H9 (cell line): Measurements from ENCODE around the gene NKD1. TPM values are rescaled to one million over a fixed set of nuclear protein-coding genes. Genes with fewer than 3 reads are reported as not detected.

Experiments
- DNase-seq: peaks from one replicate; pipeline ENCODE4 v3.0.0-alpha.2; 2017
- H2AFZ ChIP-seq: one replicate; pipeline ENCODE4 v1.6.1; 2013; ENCODE audit warnings: mild to moderate bottlenecking, low read length, control low read depth, moderate library complexity
- H2AK5ac ChIP-seq: 2 replicates; pipeline ENCODE4 v1.6.1; 2013; ENCODE audit warnings: low read length, control low read depth, mixed read lengths; ENCODE audit not compliant: insufficient read length
- H2BK120ac ChIP-seq: one replicate; pipeline ENCODE4 v1.6.1; 2013; ENCODE audit warnings: low read depth, mild to moderate bottlenecking, low read length, control low read depth, inconsistent platforms; ENCODE audit not compliant: poor library complexity, severe bottlenecking
- H2BK12ac ChIP-seq: 2 replicates; pipeline ENCODE4 v1.6.1; 2013; ENCODE audit warnings: low read length, control low read depth, mixed read lengths, low read depth; ENCODE audit not compliant: insufficient read length
- H2BK15ac ChIP-seq: 2 replicates; pipeline ENCODE4 v1.6.1; 2013; ENCODE audit warnings: low read depth, low read length, control low read depth
- H2BK20ac ChIP-seq: one replicate; pipeline ENCODE4 v1.6.1; 2013; ENCODE audit warnings: low read depth, mild to moderate bottlenecking, low read length, control low read depth, inconsistent platforms; ENCODE audit not compliant: poor library complexity, severe bottlenecking
- H2BK5ac ChIP-seq: 2 replicates; pipeline ENCODE4 v1.6.1; 2013; ENCODE audit warnings: low read length, control low read depth, mixed read lengths; ENCODE audit not compliant: insufficient read length
- H3K14ac ChIP-seq: 2 replicates; pipeline ENCODE4 v1.6.1; 2013; ENCODE audit warnings: low read length, control low read depth; ENCODE audit not compliant: insufficient read depth
- H3K18ac ChIP-seq: 2 replicates; pipeline ENCODE4 v1.6.1; 2013; ENCODE audit warnings: low read depth, mild to moderate bottlenecking, mixed read lengths, low read length, control low read depth; ENCODE audit not compliant: insufficient read length
- H3K23ac ChIP-seq: 2 replicates; pipeline ENCODE4 v1.6.1; 2013; ENCODE audit warnings: low read length, control low read depth, mixed read lengths, low read depth; ENCODE audit not compliant: insufficient read length
- H3K23me2 ChIP-seq: 2 replicates; pipeline ENCODE4 v1.6.1; 2013; ENCODE audit warnings: low read depth, mild to moderate bottlenecking, mixed read lengths, low read length, control low read depth; ENCODE audit not compliant: insufficient read length, poor library complexity, severe bottlenecking
- H3K27ac ChIP-seq: 2 replicates; pipeline ENCODE4 v1.5.1; 2013; ENCODE audit warnings: low read length, control low read depth, mixed read lengths, low read depth; ENCODE audit not compliant: insufficient read length
- H3K27me3 ChIP-seq: 2 replicates; pipeline ENCODE4 v1.6.1; 2013; ENCODE audit warnings: low read length, control low read depth, inconsistent platforms; ENCODE audit not compliant: insufficient read depth
- H3K4ac ChIP-seq: 2 replicates; pipeline ENCODE4 v1.6.1; 2013; ENCODE audit warnings: low read depth, mild to moderate bottlenecking, control low read depth, inconsistent platforms, low read length, moderate library complexity
- H3K4me1 ChIP-seq: 2 replicates; pipeline ENCODE4 v1.6.1; 2013; ENCODE audit warnings: low read length, control low read depth, inconsistent platforms; ENCODE audit not compliant: insufficient read depth
- H3K4me2 ChIP-seq: 2 replicates; pipeline ENCODE4 v1.6.1; 2013; ENCODE audit warnings: low read length, control low read depth, mixed read lengths; ENCODE audit not compliant: insufficient read length, insufficient read depth
- H3K56ac ChIP-seq: 2 replicates; pipeline ENCODE4 v1.6.1; 2013; ENCODE audit warnings: low read depth, mild to moderate bottlenecking, mixed read lengths, low read length, control low read depth; ENCODE audit not compliant: insufficient read length
- H3K79me1 ChIP-seq: 2 replicates; pipeline ENCODE4 v1.6.1; 2013; ENCODE audit warnings: low read depth, mild to moderate bottlenecking, moderate library complexity, low read length, control low read depth, inconsistent platforms; ENCODE audit not compliant: insufficient read depth, poor library complexity, severe bottlenecking
- H3K79me2 ChIP-seq: 2 replicates; pipeline ENCODE4 v1.6.1; 2013; ENCODE audit warnings: low read length, control low read depth, inconsistent platforms; ENCODE audit not compliant: insufficient read depth
- H3K9ac ChIP-seq: 2 replicates; pipeline ENCODE4 v1.6.1; 2013; ENCODE audit warnings: low read length, control low read depth, mixed read lengths; ENCODE audit not compliant: insufficient read length; ENCODE audit errors: extremely low read depth
- H3K9me3 ChIP-seq: one replicate; pipeline ENCODE4 v1.6.1; 2013; ENCODE audit warnings: low read depth, low read length, inconsistent platforms; ENCODE audit not compliant: control insufficient read depth
- H3T11ph ChIP-seq: one replicate; pipeline ENCODE4 v1.6.1; 2013; ENCODE audit warnings: mild to moderate bottlenecking, low read length, control low read depth, inconsistent platforms
- H4K20me1 ChIP-seq: one replicate; pipeline ENCODE4 v1.6.1; 2013; ENCODE audit not compliant: control insufficient read depth, insufficient read length, insufficient read depth
- H4K5ac ChIP-seq: 2 replicates; pipeline ENCODE4 v1.6.1; 2013; ENCODE audit warnings: low read depth, mild to moderate bottlenecking, mixed read lengths, low read length, control low read depth; ENCODE audit not compliant: insufficient read length
- H4K8ac ChIP-seq: replicated peaks from 2 replicates; pipeline ENCODE4 v1.6.1; 2013; ENCODE audit warnings: low read length, control low read depth, mixed read lengths, low read depth; ENCODE audit not compliant: insufficient read length
- H4K91ac ChIP-seq: 2 replicates; pipeline ENCODE4 v1.6.1; 2013; ENCODE audit warnings: low read depth, mild to moderate bottlenecking, moderate library complexity, mixed read lengths, low read length, control low read depth; ENCODE audit not compliant: insufficient read length
- H3K27ac Mint-ChIP-seq, 3 experiments: 2 replicates in 2 of 3; 3 replicates in 1 of 3; pipeline ENCODE4 v1.8.0; 2020 to 2021; ENCODE audit warnings: mixed read lengths in 3 of 3, mild to moderate bottlenecking in 1 of 3, moderate library complexity in 1 of 3
- H3K27me3 Mint-ChIP-seq: 2 replicates; pipeline ENCODE4 v1.8.0; 2021; ENCODE audit warnings: low read depth, mild to moderate bottlenecking, moderate library complexity, mixed read lengths
- H3K36me3 Mint-ChIP-seq, 3 experiments: 2 replicates in 2 of 3; 3 replicates in 1 of 3; pipeline ENCODE4 v1.8.0; 2020 to 2021; ENCODE audit warnings: low read depth in 3 of 3, mixed read lengths in 3 of 3; ENCODE audit not compliant: insufficient read depth in 1 of 3
- H3K4me1 Mint-ChIP-seq, 2 experiments: 2 replicates each; pipeline ENCODE4 v1.8.0; 2020; ENCODE audit warnings: mixed read lengths in 2 of 2
- H3K4me3 Mint-ChIP-seq, 2 experiments: 2 replicates in 1 of 2; 3 replicates in 1 of 2; pipeline ENCODE4 v1.8.0; 2020 to 2021; ENCODE audit warnings: mild to moderate bottlenecking in 2 of 2, mixed read lengths in 2 of 2, moderate library complexity in 1 of 2
- H3K9me3 Mint-ChIP-seq, 2 experiments: 2 replicates in 1 of 2; 3 replicates in 1 of 2; pipeline ENCODE4 v1.8.0; 2020; ENCODE audit warnings: mild to moderate bottlenecking in 2 of 2, mixed read lengths in 2 of 2, moderate library complexity in 1 of 2
- WGBS: extraction: QIAGEN DNeasy Blood & Tissue Kit; methylation state at CpG from one replicate; pipeline ENCODE4 v1.1.7; 2013; ENCODE audit warnings: missing lambda C conversion rate, low lambda C conversion rate, mixed read lengths; ENCODE audit not compliant: insufficient read length; ENCODE audit errors: extremely low coverage; 5-methylcytosine and 5-hydroxymethylcytosine counted together
- total RNA-seq: library from RNA; stranded (reverse); gene quantifications from 2 replicates; pipeline ENCODE4 v1.2.1, GENCODE V29; 2021
- TF ChIP-seq, protein P1 (sequence below): fragments of 200-600 bp; sonication (generic); conservative IDR thresholded peaks from 3 replicates; pipeline ENCODE4 v1.8.0; 2021; ENCODE audit warnings: antibody characterized with exemption, mild to moderate bottlenecking

Gene NKD1
- total RNA-seq, 1 experiment from 2014 or later, result 1.9 TPM

DNA sequence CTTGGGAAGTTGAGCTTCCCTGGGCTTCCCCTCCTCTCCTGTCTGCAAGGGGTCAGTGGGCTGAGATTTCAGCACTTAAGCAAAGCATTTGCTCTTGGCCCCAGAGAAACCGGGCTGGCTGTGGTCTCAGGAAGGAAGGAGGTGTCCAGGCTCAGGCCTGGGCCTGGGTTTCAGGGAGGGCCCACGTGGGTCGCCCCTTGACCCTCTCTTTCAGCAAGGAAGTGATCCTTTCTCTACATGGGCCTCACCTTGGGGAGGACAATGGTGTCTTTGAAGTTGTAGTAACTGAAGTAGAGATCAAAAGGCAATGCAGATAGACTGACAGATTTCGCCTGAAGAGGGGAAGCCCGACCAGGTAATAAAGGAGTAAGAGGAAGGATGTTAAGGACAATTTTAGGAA is 147.9 kb downstream of the NKD1 start:
- Histone ChIP-seq H3K9ac (no peak overlapping the region), H3K27ac (no peak overlapping the region), H2AK5ac (no peak overlapping the region), H4K91ac (no peak overlapping the region), H4K20me1 (no peaks in the 10 kb centered on the region), H3K23me2 (peaks cover 6% of the 10 kb centered on the region), H3T11ph (no peak overlapping the region), H2BK5ac (no peak overlapping the region), H3K23ac (no peak overlapping the region), H2BK12ac (no peak overlapping the region), H2BK20ac (no peak overlapping the region), H3K4ac (no peak overlapping the region), H3K79me1 (no peaks in the 10 kb centered on the region), H2BK15ac (no peak overlapping the region), H3K14ac (no peak overlapping the region), H3K4me1 (no peaks in the 10 kb centered on the region), H4K8ac (no peak overlapping the region), H3K18ac (no peak overlapping the region), H4K5ac (no peak overlapping the region), H3K79me2 (no peaks in the 10 kb centered on the region), H3K56ac (no peak overlapping the region), H2AFZ (no peak overlapping the region), H2BK120ac (no peak overlapping the region), H3K27me3 (peaks cover 8% of the 10 kb centered on the region; the same call in 1 of the 2 replicates), H3K4me2 (no peak overlapping the region), H3K9me3 (no peaks in the 10 kb centered on the region)
- Mint-ChIP-seq H3K4me3 (no peak overlapping the region), H3K27me3 (peaks cover 50% of the 10 kb centered on the region), H3K27ac (no peak overlapping the region), H3K4me1 (peaks cover 9 to 11% of the 10 kb centered on the region in 2 experiments), H3K9me3 (no peaks in the 10 kb centered on the region; a peak in 2 of 5 replicates), H3K36me3 (no peaks in the 10 kb centered on the region)
- no peak for DNase-seq
- TF ChIP-seq, protein P1, sequence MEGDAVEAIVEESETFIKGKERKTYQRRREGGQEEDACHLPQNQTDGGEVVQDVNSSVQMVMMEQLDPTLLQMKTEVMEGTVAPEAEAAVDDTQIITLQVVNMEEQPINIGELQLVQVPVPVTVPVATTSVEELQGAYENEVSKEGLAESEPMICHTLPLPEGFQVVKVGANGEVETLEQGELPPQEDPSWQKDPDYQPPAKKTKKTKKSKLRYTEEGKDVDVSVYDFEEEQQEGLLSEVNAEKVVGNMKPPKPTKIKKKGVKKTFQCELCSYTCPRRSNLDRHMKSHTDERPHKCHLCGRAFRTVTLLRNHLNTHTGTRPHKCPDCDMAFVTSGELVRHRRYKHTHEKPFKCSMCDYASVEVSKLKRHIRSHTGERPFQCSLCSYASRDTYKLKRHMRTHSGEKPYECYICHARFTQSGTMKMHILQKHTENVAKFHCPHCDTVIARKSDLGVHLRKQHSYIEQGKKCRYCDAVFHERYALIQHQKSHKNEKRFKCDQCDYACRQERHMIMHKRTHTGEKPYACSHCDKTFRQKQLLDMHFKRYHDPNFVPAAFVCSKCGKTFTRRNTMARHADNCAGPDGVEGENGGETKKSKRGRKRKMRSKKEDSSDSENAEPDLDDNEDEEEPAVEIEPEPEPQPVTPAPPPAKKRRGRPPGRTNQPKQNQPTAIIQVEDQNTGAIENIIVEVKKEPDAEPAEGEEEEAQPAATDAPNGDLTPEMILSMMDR, result no peak
- no CpG with 5 or more reads among the region's 5 CpGs for WGBS
